WTC11 (cell line): ENCODE measurements around the gene NOX1. TPM values are rescaled to one million over a fixed set of nuclear protein-coding genes. Genes with fewer than 3 reads are reported as not detected.

Experiments
- ATAC-seq: fragments of 200-7000 bp; cut with Tn5 transposase; 2 replicates; pipeline ENCODE4 v1.10.0; 2021; ENCODE audit warnings: mild to moderate bottlenecking, moderate library complexity
- CTCF ChIA-PET: fragments of 300-600 bp; sonication (Branson Sonifier 250); formaldehyde crosslinking; loops from one replicate; lab custom pipeline; 2021; ENCODE audit warnings: antibody characterized with exemption; lab: Charles Lee
- POLR2A ChIA-PET: fragments of 350-600 bp; sonication (Branson Sonifier 250); formaldehyde crosslinking; loops from one replicate; lab custom pipeline; 2021; ENCODE audit warnings: antibody characterized with exemption; lab: Charles Lee
- DNase-seq: peaks from one replicate; pipeline ENCODE4 v3.0.0; 2021; ENCODE audit warnings: low spot score
- H3K27ac Mint-ChIP-seq: 2 replicates; pipeline ENCODE4 v1.8.0; 2021; ENCODE audit warnings: mixed read lengths
- H3K27me3 Mint-ChIP-seq: 2 replicates; pipeline ENCODE4 v1.8.0; 2021; ENCODE audit warnings: low read depth, mild to moderate bottlenecking, moderate library complexity, mixed read lengths
- H3K36me3 Mint-ChIP-seq: 2 replicates; pipeline ENCODE4 v1.8.0; 2021; ENCODE audit warnings: mixed read lengths
- H3K4me1 Mint-ChIP-seq: 2 replicates; pipeline ENCODE4 v1.8.0; 2022; ENCODE audit warnings: mixed read lengths
- H3K4me3 Mint-ChIP-seq: 2 replicates; pipeline ENCODE4 v1.8.0; 2021; ENCODE audit warnings: mild to moderate bottlenecking, moderate library complexity, mixed read lengths
- H3K9me3 Mint-ChIP-seq: 2 replicates; pipeline ENCODE4 v1.8.0; 2021; ENCODE audit warnings: mixed read lengths
- AFF4 ChIP-seq: sonication (generic); formaldehyde crosslinking; IDR thresholded peaks from 2 replicates; pipeline ENCODE4 v1.8.1; 2023; ENCODE audit warnings: mild to moderate bottlenecking, missing genetic modification reagents, borderline replicate concordance
- AR ChIP-seq: fragments of 250-450 bp; sonication (Bioruptor Pico); IDR thresholded peaks from 2 replicates; pipeline ENCODE4 v1.9.0; 2021; ENCODE audit warnings: mild to moderate bottlenecking
- CREM ChIP-seq: sonication (generic); formaldehyde crosslinking; IDR thresholded peaks from 2 replicates; pipeline ENCODE4 v1.8.1; 2022; ENCODE audit warnings: mild to moderate bottlenecking, missing genetic modification reagents, moderate library complexity
- ESRRA ChIP-seq: sonication (generic); formaldehyde crosslinking; IDR thresholded peaks from 2 replicates; pipeline ENCODE4 v1.8.1; 2022; ENCODE audit warnings: mild to moderate bottlenecking, missing genetic modification reagents, borderline replicate concordance
- ETV6 ChIP-seq: sonication (generic); formaldehyde crosslinking; IDR thresholded peaks from 2 replicates; pipeline ENCODE4 v1.8.1; 2022; ENCODE audit warnings: mild to moderate bottlenecking, missing genetic modification reagents
- FOXK1 ChIP-seq: sonication (generic); formaldehyde crosslinking; IDR thresholded peaks from 2 replicates; pipeline ENCODE4 v1.8.0; 2022; ENCODE audit warnings: mild to moderate bottlenecking, moderate library complexity, missing genetic modification reagents
- FOXP1 ChIP-seq: sonication (generic); formaldehyde crosslinking; IDR thresholded peaks from 2 replicates; pipeline ENCODE4 v1.8.0; 2022; ENCODE audit warnings: missing genetic modification reagents, mild to moderate bottlenecking, moderate library complexity, borderline replicate concordance
- JUN ChIP-seq: sonication (generic); formaldehyde crosslinking; IDR thresholded peaks from 2 replicates; pipeline ENCODE4 v1.8.0; 2023; ENCODE audit warnings: mild to moderate bottlenecking, missing genetic modification reagents
- NFE2L1 ChIP-seq: sonication (generic); formaldehyde crosslinking; IDR thresholded peaks from 2 replicates; pipeline ENCODE4 v1.8.1; 2023; ENCODE audit warnings: missing genetic modification reagents
- NFYB ChIP-seq: sonication (generic); formaldehyde crosslinking; conservative IDR thresholded peaks from 2 replicates; pipeline ENCODE4 v1.8.0; 2022; ENCODE audit warnings: low read depth, missing genetic modification reagents
- OVOL2 ChIP-seq: fragments of 250-450 bp; sonication (Bioruptor Pico); IDR thresholded peaks from 2 replicates; pipeline ENCODE4 v1.9.0; 2021; ENCODE audit warnings: mild to moderate bottlenecking, borderline replicate concordance
- RORB ChIP-seq: fragments of 250-450 bp; sonication (Bioruptor Pico); IDR thresholded peaks from 2 replicates; pipeline ENCODE4 v1.9.0; 2021; ENCODE audit warnings: mild to moderate bottlenecking
- SOX15 ChIP-seq: fragments of 250-450 bp; sonication (Bioruptor Pico); IDR thresholded peaks from 2 replicates; pipeline ENCODE4 v1.9.0; 2021; ENCODE audit warnings: mild to moderate bottlenecking
- ZNF396 ChIP-seq: fragments of 250-450 bp; sonication (Bioruptor Pico); IDR thresholded peaks from 2 replicates; pipeline ENCODE4 v1.8.0; 2021; ENCODE audit warnings: mild to moderate bottlenecking, moderate library complexity, borderline replicate concordance
- ZNF423 ChIP-seq: fragments of 250-450 bp; sonication (Bioruptor Pico); IDR thresholded peaks from 2 replicates; pipeline ENCODE4 v2.1.2; 2022; ENCODE audit warnings: mild to moderate bottlenecking, moderate library complexity
- total RNA-seq: library from RNA; stranded (reverse); gene quantifications from 3 replicates; pipeline ENCODE4 v1.2.3, GENCODE V29; 2021
- TF ChIP-seq, protein P1 (sequence below): sonication (generic); formaldehyde crosslinking; IDR thresholded peaks from 2 replicates; pipeline ENCODE4 v1.8.0; 2023; ENCODE audit warnings: mild to moderate bottlenecking, missing genetic modification reagents
- TF ChIP-seq, protein P2 (sequence below): sonication (generic); formaldehyde crosslinking; IDR thresholded peaks from 2 replicates; pipeline ENCODE4 v1.8.1; 2022; ENCODE audit warnings: low read depth, mild to moderate bottlenecking, moderate library complexity, missing genetic modification reagents, borderline replicate concordance

Gene NOX1
- total RNA-seq, 1 experiment from 2014 or later: not detected

DNA sequence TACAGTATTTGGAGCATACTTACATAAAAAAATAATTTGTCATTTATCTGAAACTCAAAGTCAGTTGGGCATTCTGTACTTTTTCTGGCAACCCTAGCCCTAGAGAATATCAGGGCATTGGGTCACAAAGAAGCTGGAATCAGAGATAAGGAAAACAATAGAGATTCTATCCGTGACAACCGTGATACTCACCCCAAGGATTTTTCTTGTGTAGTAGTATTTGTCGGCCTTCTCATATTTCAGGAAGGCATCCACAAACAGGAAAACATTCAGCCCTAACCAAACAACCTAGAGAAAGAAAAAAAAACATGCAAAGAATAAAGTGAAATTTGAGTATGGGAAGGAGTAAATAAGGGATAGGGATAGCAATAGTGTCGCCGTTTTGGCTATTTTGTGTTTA is 3.6 kb downstream of the NOX1 start:
- Mint-ChIP-seq H3K27me3 (no peaks in the 10 kb centered on the region), H3K9me3 (no peaks in the 10 kb centered on the region), H3K36me3 (no peaks in the 10 kb centered on the region), H3K4me3 (no peak overlapping the region), H3K4me1 (peaks cover 4% of the 10 kb centered on the region), H3K27ac (no peak overlapping the region)
- CTCF ChIA-PET: no interaction called here
- no peak for ATAC-seq
- DNase-seq: no peak
- POLR2A ChIA-PET: no interaction called here
- no peak for TF ChIP-seq CREM
- TF ChIP-seq RORB (CRISPR knock-in tag): no peak

DNA sequence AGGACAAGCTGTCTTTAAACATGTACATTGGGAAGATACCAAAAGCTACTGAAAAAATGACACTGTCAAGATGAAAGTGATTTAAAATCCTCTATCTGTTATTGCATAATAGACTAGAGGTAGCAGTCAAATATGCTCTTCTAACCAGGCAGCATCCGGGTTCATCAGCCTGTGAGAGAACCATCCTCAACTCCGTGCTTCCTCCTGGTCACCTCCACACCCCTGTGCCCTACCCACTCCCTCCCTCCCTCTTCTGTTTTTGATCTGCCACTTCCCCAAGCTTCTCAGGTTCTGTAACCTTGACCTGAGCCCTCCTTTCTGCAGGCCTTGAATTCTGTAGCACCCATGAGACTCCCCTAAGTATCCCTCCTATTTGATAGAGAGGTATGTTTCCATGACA is 5.9 kb downstream of the NOX1 start:
- ChIA-PET CTCF (no interaction called here), POLR2A (interaction anchor here (0.6 kb wide), 1 partner anchor 148 kb away, joined by 4 read pairs; no protein-coding TSS in a partner anchor)
- Mint-ChIP-seq H3K4me1 (peaks cover 4% of the 10 kb centered on the region), H3K36me3 (no peaks in the 10 kb centered on the region), H3K4me3 (no peak overlapping the region), H3K9me3 (no peaks in the 10 kb centered on the region), H3K27ac (no peak overlapping the region), H3K27me3 (no peaks in the 10 kb centered on the region)
- TF ChIP-seq ZNF423 (CRISPR knock-in tag) (no peak), ESRRA (CRISPR knock-in tag) (no peak), JUN (no peak), NFYB (CRISPR knock-in tag) (no peak), FOXP1 (CRISPR knock-in tag) (no peak), ETV6 (CRISPR knock-in tag) (no peak), ZNF396 (CRISPR knock-in tag) (no peak), AFF4 (no peak), NFE2L1 (CRISPR knock-in tag) (no peak), OVOL2 (CRISPR knock-in tag) (no peak), AR (no peak), FOXK1 (CRISPR knock-in tag) (no peak), SOX15 (CRISPR knock-in tag) (no peak)
- TF ChIP-seq, protein P1, sequence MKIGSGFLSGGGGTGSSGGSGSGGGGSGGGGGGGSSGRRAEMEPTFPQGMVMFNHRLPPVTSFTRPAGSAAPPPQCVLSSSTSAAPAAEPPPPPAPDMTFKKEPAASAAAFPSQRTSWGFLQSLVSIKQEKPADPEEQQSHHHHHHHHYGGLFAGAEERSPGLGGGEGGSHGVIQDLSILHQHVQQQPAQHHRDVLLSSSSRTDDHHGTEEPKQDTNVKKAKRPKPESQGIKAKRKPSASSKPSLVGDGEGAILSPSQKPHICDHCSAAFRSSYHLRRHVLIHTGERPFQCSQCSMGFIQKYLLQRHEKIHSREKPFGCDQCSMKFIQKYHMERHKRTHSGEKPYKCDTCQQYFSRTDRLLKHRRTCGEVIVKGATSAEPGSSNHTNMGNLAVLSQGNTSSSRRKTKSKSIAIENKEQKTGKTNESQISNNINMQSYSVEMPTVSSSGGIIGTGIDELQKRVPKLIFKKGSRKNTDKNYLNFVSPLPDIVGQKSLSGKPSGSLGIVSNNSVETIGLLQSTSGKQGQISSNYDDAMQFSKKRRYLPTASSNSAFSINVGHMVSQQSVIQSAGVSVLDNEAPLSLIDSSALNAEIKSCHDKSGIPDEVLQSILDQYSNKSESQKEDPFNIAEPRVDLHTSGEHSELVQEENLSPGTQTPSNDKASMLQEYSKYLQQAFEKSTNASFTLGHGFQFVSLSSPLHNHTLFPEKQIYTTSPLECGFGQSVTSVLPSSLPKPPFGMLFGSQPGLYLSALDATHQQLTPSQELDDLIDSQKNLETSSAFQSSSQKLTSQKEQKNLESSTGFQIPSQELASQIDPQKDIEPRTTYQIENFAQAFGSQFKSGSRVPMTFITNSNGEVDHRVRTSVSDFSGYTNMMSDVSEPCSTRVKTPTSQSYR (CRISPR knock-in tag): no peak
- TF ChIP-seq, protein P2, sequence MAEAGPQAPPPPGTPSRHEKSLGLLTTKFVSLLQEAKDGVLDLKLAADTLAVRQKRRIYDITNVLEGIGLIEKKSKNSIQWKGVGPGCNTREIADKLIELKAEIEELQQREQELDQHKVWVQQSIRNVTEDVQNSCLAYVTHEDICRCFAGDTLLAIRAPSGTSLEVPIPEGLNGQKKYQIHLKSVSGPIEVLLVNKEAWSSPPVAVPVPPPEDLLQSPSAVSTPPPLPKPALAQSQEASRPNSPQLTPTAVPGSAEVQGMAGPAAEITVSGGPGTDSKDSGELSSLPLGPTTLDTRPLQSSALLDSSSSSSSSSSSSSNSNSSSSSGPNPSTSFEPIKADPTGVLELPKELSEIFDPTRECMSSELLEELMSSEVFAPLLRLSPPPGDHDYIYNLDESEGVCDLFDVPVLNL: no peak
- DNase-seq: no peak
- no peak for ATAC-seq
